Measurements from ENCODE around the gene EPHA1.

The EPHA1 gene

GRCh38 chr7:143351060-143351459 lies 57.6 kb downstream of the EPHA1 start:
- DNase-seq (ENCODE audit: low spot score): no peak

GRCh38 chr7:143347950-143348349 lies 60.7 kb downstream of the EPHA1 start:
- no peak for DNase-seq (ENCODE audit: low spot score)

- DNase-seq (ENCODE audit: low spot score): no peak
These were observed 62.6 kb downstream of the EPHA1 start for GRCh38 chr7:143346018-143346417.

DNA sequence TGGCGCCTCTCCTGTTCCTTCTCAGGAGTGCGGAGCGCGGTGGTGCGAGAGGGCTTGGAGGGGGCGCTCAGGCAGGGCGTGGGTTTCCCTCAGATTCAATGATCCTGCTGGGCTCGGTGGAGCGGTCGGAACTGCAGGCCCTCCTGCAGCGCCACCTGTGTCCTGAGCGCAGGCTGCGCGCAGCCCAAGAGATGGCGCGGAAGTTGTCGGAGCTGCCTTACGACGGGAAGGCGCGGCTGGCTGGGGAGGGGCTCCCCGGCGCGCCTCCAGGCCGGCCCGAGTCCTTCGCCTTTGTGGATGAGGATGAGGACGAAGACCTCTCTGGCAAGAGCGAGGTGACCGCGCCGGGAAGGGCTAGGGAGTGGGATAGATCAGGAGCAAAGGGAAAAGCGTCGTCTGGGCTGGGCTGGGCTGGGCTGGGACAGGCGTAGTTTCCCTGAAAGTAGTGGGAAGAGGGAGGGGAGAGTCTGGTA lies 63.2 kb downstream of the EPHA1 start:
- DNase-seq (ENCODE audit: low spot score): no peak

DNA sequence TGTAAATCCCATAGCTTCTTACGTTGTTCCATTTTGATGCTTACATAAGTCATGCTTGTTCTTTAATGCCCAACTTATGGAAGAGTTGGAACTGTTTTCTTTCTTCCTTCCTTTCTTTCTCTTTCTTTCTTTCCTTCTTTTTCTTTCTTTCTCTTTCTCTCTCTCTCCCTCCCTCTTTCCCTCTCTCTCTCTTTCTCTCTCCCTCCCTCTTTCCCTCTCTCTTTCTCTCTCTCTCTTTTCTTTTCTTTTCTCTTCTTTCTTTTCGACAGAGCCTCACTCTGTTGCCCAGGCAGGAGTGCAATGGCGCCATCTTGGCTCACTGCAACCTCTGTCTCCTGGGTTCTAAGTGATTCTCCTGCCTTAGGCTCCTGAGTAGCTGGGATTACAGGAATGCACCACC lies 65.1 kb downstream of the EPHA1 start:
- DNase-seq (ENCODE audit: low spot score): no peak

GRCh38 chr7:143341842-143342241 lies 66.8 kb downstream of the EPHA1 start:
- DNase-seq (ENCODE audit: low spot score): no peak
